Thyroid gland (tissue), 4 donors: Measurements from ENCODE around the gene ZNF28.

ENCODE experiments used
- POLR2A ChIP-seq, 2 donors: fragments of 450-650 bp; IDR thresholded peaks; one replicate each; pipeline ENCODE4 v1.6.1; 2017; ENCODE audit warnings: antibody characterized with exemption in 2 of 2, mild to moderate bottlenecking in 2 of 2, moderate library complexity in 1 of 2
- TF ChIP-seq, protein P1 (sequence below), 6 experiments: fragments of 200-600 bp in 3 of 6; fragments of 450-650 bp in 3 of 6; sonication (generic) in 3 of 6; IDR thresholded peaks; one replicate each; pipeline ENCODE4 v1.5.1; 2016 to 2019; ENCODE audit warnings: antibody characterized with exemption in 6 of 6, mild to moderate bottlenecking in 2 of 6, inconsistent platforms in 1 of 6, moderate library complexity in 1 of 6

DNA sequence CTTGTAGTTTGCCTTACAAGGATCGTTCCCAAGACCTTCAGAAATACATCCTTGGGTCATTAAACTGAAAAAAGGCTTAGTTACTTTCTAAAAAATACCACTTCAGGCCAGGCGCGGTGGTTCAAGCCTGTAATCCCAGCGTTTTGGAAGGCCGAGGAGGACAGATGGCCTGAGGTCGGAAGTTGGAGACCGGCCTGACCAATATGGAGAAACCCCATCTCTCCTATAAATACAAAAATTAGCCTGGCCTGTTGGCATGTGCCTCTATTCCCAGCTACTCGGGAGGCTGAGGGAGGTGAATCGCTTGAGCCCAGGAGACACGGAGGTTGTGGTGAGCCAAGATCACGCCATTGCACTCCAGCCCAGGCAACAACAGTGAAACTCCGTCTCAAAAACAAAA, 2.2 kb upstream of the ZNF28 start:
- TF ChIP-seq POLR2A (IDR thresholded peaks at IDR 0.05), result no peak
- TF ChIP-seq, protein P1, sequence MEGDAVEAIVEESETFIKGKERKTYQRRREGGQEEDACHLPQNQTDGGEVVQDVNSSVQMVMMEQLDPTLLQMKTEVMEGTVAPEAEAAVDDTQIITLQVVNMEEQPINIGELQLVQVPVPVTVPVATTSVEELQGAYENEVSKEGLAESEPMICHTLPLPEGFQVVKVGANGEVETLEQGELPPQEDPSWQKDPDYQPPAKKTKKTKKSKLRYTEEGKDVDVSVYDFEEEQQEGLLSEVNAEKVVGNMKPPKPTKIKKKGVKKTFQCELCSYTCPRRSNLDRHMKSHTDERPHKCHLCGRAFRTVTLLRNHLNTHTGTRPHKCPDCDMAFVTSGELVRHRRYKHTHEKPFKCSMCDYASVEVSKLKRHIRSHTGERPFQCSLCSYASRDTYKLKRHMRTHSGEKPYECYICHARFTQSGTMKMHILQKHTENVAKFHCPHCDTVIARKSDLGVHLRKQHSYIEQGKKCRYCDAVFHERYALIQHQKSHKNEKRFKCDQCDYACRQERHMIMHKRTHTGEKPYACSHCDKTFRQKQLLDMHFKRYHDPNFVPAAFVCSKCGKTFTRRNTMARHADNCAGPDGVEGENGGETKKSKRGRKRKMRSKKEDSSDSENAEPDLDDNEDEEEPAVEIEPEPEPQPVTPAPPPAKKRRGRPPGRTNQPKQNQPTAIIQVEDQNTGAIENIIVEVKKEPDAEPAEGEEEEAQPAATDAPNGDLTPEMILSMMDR (IDR thresholded peaks at IDR 0.05), result no peak
